DMS153 treated with DMSO at 0.1 percent for 48 hours (cell line): ENCODE data around the gene TNRC6C.
"Not testable (repeated sequence)": the region's sequence is repeated elsewhere in the genome, so short reads cannot be mapped to it uniquely, and the experiment has no call there.

Source experiments
- DNase-seq: peaks from one replicate; lab custom pipeline; 2025; ENCODE audit not compliant: unreplicated experiment; lab: John Stamatoyannopoulos, UW

Gene TNRC6C

DNA sequence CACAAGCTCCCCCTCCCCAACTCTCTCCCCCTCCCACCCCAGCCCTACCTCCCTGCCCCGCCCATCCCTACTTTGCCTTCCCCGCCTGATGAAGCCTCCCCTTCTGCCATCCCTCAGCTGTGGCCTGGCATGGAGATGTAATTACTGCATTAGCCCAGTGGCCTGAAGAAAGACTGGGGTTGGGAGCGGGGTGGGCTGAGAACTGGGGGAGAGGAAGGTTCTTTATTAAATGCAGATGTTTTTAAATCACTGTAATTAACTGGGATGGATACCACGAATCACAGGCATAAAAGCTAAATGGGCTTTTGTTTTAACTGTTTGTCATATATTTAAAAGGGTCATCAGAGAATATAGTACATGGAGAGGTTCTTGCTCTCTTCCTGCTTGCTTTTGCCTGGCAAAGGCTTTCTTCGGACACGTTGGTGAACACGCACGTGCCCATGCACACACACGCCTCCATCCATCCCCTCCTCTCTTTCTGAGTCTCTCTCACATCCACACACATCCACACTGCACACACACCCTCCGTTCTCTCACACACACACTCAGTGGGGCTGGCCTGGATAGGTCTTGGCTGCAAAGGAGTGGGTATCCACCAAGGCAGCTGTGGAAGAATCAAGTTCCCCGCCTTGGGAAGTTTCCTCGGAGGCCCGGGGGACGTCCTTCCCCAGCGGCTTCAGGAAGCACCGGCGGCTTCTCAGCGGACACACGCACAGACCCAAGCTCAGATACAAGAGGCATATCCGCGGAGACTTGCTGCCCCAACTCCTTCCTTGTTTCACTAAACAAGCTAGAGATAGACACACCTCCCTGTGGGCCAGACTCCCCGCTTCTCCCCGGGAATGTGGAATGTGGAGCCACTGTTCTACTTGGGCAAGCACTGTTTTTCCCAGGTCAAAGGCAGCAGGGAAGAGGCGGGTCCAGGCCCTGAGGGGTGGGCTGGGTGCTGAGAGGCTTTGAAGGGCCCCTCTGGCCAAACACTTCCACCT, 27.4 kb upstream of the TNRC6C start:
- DNase-seq, result no peak

DNA sequence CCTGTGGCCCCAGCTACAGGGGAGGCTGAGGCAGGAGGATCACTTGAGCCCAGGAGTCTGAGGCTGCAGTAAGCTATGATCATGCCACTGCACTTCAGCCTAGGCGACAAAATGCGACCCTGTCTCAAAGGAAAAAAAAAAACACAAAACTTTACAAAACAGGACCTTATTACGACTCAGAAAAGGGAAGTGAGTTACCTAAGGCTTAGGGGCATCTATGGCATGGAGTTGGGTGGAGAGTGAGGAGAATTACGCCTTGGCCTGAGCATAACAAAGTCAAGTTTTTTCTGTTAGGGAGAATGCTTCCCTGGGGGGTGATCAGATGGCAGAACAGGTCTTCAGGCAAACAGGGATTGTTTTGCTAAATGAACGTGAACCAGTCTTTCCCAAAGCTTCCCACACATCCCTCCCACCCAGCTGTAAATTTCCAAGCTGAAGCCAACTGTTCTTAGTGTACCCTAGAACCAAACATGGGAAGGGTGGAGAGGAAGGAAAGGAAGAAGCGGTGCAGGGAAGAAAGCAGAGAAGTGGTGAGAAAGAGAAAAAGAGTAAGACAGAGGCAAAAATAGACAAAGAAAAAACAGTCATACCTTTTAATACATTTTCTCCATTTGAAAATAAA, 24.6 kb upstream of the TNRC6C start:
- no peak for DNase-seq

- no peak for DNase-seq
Measured at GRCh38 chr17:77935121-77935571, 23.4 kb upstream of the TNRC6C start.

DNA sequence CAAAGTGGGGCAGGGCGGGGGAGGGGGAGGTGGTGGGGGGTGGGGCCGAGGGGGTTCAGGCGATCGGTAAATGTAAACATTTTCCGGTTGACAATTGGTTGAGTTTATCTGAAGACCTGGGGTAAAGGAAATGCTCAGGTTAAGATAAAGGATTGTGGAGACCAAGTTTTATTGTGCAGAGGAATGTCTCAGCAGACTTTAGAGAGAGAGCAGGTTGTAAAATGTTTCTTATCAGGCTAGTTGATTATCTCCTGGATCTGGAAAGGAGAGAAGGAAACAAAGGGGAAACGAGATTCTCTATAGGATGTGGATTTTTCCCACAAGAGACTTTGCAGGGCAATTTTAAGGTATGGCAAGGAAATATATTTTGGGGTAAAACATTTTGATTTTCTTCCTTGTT, 22.8 kb upstream of the TNRC6C start:
- not testable (repeated sequence) for DNase-seq

DNA sequence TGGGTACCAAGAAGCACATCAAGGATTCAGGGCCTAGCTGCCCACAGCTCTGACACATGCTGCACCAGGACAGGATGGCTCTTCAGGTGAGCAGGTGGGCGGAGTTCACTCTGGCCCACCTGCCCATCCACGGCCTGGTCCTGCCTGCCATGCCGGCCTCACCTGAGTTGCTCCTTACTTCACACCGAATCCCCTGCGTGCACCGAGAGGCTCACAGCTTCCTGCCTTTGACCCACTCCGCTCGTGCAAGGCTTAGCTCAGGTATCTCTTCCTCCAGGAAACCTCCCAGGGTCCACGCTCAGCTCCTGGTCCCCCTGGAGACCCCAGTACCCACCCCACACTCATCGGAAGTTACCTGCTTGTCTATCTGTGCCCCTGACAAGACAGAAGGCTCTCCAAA, 21.6 kb upstream of the TNRC6C start:
- no peak for DNase-seq

DNA sequence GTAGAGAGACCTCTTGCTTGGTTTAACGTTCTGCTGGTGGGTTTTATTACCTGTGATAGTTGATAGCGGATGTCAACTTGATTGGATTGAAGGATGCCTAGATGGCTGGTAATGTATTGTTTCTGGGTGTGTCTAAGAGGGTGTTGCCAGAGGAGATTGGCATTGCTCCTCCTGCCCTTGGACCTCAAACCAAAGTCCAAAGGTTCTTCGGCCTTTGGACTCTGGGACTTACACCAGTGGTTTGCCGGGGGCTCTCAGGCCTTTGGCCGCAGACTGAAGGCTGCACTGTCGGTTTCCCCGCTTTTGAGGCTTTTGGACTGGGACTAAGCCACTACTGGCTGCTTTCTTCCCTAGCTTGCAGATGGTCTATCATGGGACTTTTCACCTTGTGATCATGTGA, 17.5 kb upstream of the TNRC6C start:
- DNase-seq, result no peak

DNA sequence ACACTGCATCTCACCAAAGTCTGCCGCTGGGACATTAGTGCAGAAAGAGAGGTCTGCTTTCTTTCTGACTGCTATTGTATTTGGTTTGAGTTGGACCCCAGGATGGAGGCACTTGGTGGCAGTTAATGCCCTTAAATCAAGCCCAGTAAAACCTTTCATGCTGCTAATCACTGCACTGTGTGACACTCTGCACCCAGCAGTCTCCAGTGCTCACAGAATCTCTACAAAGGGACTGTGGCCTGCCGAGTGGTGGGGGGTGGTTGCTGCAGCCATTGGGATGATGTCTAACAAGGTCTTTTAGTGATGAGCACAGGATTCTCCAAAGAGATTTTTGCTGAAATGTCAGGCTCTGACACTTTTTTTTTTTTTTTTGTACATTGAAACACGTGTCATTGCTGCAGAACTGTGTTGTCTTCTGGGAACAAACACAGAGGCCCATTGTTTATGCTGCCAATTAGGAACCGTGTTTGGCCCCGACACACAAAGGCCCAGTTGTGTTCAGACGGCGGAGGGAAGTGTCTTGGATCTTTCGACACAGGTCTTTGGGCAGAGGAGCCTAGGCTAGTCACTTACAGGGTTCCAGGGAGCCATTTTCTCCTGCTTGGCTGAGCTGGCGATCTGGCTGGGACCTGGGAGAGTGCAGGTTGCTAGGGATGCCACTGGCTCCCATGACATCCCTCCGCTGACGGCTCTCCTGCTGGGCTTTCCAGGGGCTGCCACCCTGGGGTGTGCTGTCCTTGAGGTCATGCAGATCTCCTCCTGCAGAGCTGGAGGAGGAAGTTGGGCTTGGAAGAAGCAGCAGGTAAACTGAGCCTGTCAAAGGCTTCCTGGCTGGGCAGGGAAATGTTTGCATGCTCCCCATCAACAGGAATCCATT, 16.2 kb upstream of the TNRC6C start:
- DNase-seq, result no peak

DNA sequence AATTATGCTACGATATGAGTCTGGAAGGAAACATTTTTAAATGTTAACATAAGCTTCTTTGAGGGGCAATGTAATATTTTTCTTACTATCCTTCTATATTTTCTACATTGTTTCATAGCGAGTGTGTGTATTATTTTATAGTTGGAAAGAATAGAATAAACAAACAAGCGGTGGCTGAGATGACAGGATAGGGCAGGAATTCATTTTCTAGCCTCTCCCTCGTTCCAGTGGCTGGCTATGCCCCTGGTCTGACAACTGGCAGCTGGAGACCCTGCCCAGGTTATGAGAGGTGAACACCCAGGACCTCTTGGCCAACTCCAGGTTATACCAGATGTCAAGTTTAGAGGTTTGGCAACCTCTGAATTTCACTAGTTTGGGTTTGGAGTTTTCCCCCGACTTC, 14.5 kb upstream of the TNRC6C start:
- no peak for DNase-seq

DNA sequence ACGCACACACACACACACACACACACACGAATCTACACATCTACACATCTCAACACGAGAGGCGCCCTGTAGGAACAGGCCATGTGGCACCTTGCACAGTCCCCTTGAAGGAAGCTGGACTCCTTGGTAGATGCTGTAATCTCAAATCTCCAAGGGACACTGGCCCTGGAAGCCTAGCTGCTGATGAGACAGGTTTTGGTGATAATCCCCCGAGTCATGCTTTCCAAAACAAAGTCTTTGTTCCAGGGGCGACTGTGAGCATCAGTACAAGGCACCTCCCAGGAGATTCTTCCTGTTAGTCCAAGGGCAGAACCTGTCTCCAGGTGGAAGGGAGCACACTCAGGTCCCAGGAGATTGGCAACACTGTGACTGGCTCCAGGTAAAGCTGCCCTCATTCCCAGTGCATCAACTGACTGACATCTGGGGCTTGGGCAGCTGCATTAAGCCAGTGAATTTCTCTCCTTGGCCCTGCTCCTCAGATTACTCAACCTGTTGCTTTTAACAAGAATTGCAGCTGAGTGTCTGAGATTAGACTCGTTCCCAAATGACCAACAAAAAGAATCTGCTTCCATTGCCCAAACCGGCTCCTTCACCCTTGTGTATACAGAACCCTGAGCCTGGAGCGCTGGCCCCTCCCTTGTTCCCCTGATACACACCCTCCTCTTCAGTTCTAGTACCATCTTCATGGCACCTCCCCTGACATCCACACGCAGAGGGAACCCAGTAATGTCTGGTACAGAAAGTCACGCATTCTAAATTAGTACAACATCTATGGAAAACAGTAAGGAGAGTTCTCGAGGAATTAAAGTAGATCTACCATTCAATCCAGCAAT, 13.9 kb upstream of the TNRC6C start:
- DNase-seq, result no peak

GRCh38 chr17:77946900-77947645, 11.4 kb upstream of the TNRC6C start:
- no peak for DNase-seq

- no peak for DNase-seq
Measured at GRCh38 chr17:77948690-77949114, 9.8 kb upstream of the TNRC6C start.

DNA sequence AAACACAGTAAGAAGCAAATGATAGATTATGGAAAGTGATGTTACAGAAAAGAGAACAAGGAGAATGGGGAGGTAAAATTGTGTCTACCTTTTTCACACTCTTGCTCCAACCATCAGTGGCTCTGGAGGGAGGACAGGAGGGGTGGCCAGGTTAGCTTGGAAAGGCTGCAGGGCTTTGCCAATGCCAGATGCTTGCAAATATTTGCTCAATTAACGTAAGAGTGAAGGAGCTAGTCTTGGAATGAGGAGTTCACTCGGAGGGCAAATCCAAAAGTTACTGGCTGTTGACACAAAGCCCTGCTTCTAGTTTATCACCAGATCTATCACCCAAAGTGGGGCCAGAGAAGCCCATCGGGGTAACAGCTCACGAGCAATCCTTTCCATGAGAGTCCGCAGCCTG, 7.4 kb upstream of the TNRC6C start:
- DNase-seq, result no peak

DNA sequence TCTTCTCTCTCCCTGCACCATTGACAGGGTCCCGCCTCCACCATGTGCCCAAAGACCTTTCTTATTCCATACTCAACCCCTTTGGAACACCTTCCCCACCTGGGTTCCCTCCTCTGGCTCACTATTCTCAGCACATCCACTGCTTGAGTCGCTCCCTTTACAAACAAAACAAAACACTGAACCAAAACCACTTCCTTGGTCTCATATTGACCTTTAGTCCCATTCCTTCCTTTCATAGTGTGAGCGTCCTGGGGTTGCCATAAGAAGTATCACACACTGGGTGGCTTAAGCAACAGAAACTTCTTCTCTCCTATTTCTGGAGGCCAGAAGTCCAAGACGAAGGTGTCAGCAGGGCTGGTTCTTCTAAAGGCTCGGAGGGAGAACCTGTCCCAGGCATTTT, 6.1 kb upstream of the TNRC6C start:
- DNase-seq, result no peak

GRCh38 chr17:77957235-77957856, 1.2 kb upstream of the TNRC6C start:
- no peak for DNase-seq

GRCh38 chr17:77958716-77959125, 218 bp downstream of the TNRC6C start:
- no peak for DNase-seq

DNA sequence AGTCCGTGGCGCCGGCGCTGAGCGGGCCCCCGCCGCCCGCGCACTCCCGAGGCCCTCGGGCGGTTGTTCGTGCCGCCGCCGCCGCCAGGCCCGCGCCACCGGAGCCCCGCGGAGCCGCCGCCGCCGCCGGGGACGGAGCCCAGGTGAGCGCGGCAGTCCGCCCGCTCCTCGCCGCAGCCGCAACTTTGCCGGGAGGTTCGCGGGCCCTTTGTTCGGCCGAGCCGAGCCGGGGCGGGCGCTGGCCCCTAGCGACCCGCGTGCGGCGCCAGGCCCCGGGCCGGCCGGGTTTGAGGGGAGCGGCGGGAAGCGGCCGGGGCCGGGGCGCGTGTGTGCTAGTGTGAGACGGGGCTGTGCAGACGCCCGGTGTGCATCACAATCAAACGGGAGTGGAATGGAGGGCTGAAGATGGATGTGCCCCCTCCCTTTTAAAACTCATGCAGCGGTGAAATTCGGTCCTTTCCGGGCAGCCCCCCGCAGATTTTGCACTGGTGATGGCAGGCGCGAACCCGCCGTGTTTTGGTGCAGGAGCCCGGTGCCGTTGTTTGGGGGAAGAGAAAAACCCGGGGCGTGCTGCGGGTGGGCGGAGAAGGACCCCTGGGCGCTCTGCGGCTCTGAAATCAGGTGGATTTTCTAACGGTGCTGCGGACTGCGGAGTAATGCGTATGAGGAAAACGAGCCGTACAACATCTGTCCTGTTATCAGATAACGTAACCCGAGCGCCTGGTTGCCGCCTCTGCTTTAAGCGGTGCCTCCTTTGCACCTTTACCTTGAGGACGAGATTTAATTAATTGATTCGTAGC, 823 bp downstream of the TNRC6C start:
- DNase-seq, result no peak

- DNase-seq, result no peak
Measured at GRCh38 chr17:77959926-77960521, 1.5 kb downstream of the TNRC6C start.

- DNase-seq, result no peak
Measured at GRCh38 chr17:77961741-77962140, 3.2 kb downstream of the TNRC6C start.
